Measurements from ENCODE around the gene ITGA11.
A peak's percentile ranks its signal among the peaks of the same experiment; 100 is the strongest.

ITGA11 gene

DNA sequence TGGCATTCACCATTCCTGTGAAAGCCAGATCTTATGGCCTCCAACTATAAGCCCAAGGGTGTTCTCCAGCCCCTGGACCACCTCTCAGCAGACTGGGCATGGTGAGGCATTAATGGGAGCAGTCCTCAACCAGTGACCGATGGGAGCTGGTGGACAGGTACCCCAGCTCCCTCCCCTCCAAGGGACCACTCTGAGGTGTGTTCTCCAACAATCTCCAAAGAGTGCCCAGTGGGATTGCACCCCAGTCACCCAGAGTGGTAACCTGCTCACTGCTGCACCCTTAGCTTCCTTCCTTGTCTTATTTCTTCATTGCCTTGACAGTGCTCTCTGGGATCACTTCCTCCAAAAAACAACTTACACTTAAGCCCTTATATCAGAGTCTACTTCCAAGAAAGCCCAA is 8.2 kb upstream of the ITGA11 start:
- H3K4me1 ChIP-seq, result peaks cover 0 to 19% (median 13%) of the 10 kb centered on the region in 10 experiments; a peak in 15 of 20 replicates
- H3K9ac ChIP-seq, result no peak overlapping the region
- H3K27me3 ChIP-seq, result no peaks in the 10 kb centered on the region
- peaks cover 0 to 8% (median 0%) of the 10 kb centered on the region in 11 experiments; a peak in 2 of 22 replicates for H3K9me3 ChIP-seq (replicated peaks in 1 of 11)
- H3K36me3 ChIP-seq, result no peaks in the 10 kb centered on the region
- TF ChIP-seq Cebpa-rat (IDR thresholded peaks at IDR 0.05), result no peak
- H4K20me1 ChIP-seq, result no peaks in the 10 kb centered on the region
- no peak overlapping the region for H3K27ac ChIP-seq
- no peak overlapping the region for H3K4me2 ChIP-seq
- no peak overlapping the region for H3K4me3 ChIP-seq

DNA sequence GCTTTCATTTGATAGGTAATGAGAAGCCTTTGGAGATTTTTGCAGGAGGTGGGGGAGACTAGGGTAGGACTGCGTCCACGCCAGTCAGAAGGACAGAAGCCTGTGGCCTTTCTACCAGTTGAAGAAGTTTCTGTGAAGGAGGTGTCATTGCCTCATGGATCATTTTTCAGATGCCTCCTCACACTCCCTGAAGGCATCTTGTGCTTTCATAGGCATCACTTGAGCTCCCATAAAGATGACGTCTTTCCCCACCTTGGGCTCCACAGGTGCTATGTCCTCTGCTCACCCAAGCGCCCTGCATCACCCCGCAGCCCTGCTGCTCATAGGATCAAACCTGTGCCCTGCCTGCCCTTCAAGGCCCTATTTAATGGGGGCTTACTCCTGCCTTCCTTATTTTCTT is 7.5 kb upstream of the ITGA11 start:
- H3K27ac ChIP-seq, result no peak overlapping the region
- peaks cover 0 to 8% (median 0%) of the 10 kb centered on the region in 11 experiments; a peak in 2 of 22 replicates for H3K9me3 ChIP-seq (replicated peaks in 1 of 11)
- H3K27me3 ChIP-seq, result no peaks in the 10 kb centered on the region
- H3K4me1 ChIP-seq, result peaks cover 0 to 19% (median 13%) of the 10 kb centered on the region in 10 experiments; a peak in 15 of 20 replicates
- H3K4me3 ChIP-seq, result no peak overlapping the region
- no peak for TF ChIP-seq Cebpa-rat (IDR thresholded peaks at IDR 0.05)
- H4K20me1 ChIP-seq, result no peaks in the 10 kb centered on the region
- H3K9ac ChIP-seq, result no peak overlapping the region
- H3K4me2 ChIP-seq, result no peak overlapping the region
- H3K36me3 ChIP-seq, result no peaks in the 10 kb centered on the region

DNA sequence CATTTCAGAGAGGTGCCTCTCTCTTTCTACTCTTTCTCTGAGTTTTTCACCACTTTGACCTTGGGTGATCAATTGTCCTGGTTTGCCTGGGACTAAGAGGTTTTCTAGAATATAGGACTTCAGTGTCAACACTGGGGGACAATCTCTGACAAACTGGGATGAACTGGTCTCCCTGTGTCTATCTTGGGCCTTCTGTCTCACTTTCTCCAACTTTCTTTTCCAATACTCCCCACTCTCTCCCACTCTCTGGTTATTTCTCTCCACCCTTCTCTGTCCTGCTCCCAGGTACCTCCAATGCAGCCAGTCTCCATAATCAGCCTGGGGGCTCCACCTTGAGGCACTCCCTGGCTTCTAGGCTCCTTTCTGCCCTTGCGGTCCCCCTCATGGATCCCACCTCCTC is 4.7 kb upstream of the ITGA11 start:
- Histone ChIP-seq H3K27me3 (peaks cover 14 to 25% (median 19%) of the 10 kb centered on the region in 11 experiments), H3K9me3 (replicated peaks in 1 of 11) (peaks cover 0 to 8% (median 0%) of the 10 kb centered on the region in 11 experiments; a peak in 2 of 22 replicates), H3K4me2 (peak overlapping the region in 9 of 11 experiments; percentile 20 to 67 (median 56); a peak in 17 of 22 replicates), H3K9ac (no peak overlapping the region), H3K4me1 (peaks cover 3 to 40% (median 25%) of the 10 kb centered on the region in 10 experiments), H4K20me1 (peaks cover 0 to 9% (median 0%) of the 10 kb centered on the region in 11 experiments; a peak in 3 of 22 replicates), H3K36me3 (no peaks in the 10 kb centered on the region), H3K27ac (no peak overlapping the region), H3K4me3 (no peak overlapping the region)
- no peak for TF ChIP-seq Cebpa-rat (IDR thresholded peaks at IDR 0.05)

DNA sequence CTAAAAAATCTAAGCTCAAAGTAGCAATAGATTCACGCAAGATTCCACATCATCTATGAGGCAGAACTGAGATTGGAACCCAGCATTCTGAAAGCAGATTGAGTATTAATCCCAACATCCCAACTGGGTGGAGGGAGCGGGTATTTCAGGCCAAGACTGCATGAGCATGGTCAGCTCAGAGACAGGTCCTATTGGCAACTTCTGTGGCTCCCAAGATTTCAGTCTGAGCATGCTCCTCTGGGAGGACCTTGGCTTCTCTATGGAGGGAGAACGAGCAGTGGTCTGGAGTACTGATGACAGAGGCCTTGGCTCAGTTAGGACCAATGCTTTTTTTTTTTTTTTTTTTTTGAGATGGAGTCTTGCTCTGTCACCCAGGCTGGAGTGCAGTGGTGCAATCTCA is 4.0 kb upstream of the ITGA11 start:
- TF ChIP-seq Cebpa-rat (IDR thresholded peaks at IDR 0.05), result no peak
- H3K27ac ChIP-seq, result no peak overlapping the region
- peaks cover 10 to 48% (median 32%) of the 10 kb centered on the region in 10 experiments for H3K4me1 ChIP-seq
- no peaks in the 10 kb centered on the region for H3K36me3 ChIP-seq
- peaks cover 0 to 8% (median 0%) of the 10 kb centered on the region in 11 experiments; a peak in 2 of 22 replicates for H3K9me3 ChIP-seq (replicated peaks in 1 of 11)
- H3K9ac ChIP-seq, result no peak overlapping the region
- H3K27me3 ChIP-seq, result peaks cover 21 to 32% (median 27%) of the 10 kb centered on the region in 11 experiments
- peak overlapping the region in 1 of 11 experiments; percentile 51; a peak in 2 of 22 replicates for H3K4me2 ChIP-seq
- no peak overlapping the region for H3K4me3 ChIP-seq
- H4K20me1 ChIP-seq, result peaks cover 0 to 17% (median 6%) of the 10 kb centered on the region in 11 experiments; a peak in 6 of 22 replicates

DNA sequence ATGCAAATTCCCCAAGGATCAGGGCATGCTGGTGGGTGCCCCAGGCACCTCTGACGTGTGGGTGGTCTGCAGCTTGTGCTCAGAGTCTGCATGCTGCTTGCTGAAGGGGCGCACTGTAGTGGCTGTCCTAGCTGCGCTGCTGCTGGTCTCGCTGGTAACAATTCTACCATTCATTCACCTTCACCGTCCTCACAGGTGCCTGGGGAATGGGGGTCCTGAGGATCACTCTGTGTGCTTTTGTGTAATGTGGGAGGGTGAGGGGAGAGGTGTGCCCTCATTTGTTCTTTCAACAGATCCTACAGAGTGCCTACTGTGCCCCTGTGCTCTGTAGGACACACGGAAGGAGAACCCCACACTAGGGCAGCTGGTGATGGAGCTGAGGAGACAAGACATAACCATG is 2.1 kb upstream of the ITGA11 start:
- H3K4me2 ChIP-seq, result peak overlapping the region in 5 of 11 experiments; percentile 22 to 50 (median 45); a peak in 10 of 22 replicates
- no peaks in the 10 kb centered on the region for H3K36me3 ChIP-seq
- H4K20me1 ChIP-seq, result peaks cover 0 to 24% (median 8%) of the 10 kb centered on the region in 11 experiments; a peak in 6 of 22 replicates
- no peak for TF ChIP-seq Cebpa-rat (IDR thresholded peaks at IDR 0.05)
- no peak overlapping the region for H3K27ac ChIP-seq
- no peak overlapping the region for H3K9ac ChIP-seq
- H3K4me3 ChIP-seq, result no peak overlapping the region
- peaks cover 41 to 52% (median 46%) of the 10 kb centered on the region in 11 experiments for H3K27me3 ChIP-seq
- peaks cover 12 to 54% (median 37%) of the 10 kb centered on the region in 10 experiments for H3K4me1 ChIP-seq
- peaks cover 0 to 8% (median 0%) of the 10 kb centered on the region in 11 experiments; a peak in 2 of 22 replicates for H3K9me3 ChIP-seq (replicated peaks in 1 of 11)

DNA sequence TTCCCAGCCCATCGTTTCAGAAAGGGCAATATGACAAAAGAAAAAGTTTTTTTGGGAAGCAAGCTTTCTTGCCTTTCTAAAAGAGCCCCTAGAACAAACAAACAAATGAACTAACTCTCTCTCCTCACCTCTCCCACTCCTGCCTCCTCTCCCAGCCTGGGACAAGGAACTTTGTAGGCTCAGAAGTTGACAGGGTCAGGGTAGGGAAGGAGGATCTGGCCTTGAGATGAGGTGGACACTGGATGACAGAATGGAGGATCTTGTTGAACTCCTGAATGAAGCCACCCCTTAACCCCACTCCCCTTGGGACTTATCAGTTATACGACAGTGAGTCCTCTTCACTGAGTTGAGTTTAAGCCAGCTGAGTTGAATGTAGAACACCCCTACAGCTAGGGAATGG is 1.6 kb upstream of the ITGA11 start:
- H3K4me3 ChIP-seq, result no peak overlapping the region
- H3K36me3 ChIP-seq, result no peaks in the 10 kb centered on the region
- peaks cover 12 to 54% (median 37%) of the 10 kb centered on the region in 10 experiments for H3K4me1 ChIP-seq
- no peak for TF ChIP-seq Cebpa-rat (IDR thresholded peaks at IDR 0.05)
- peak overlapping the region in 5 of 11 experiments; percentile 22 to 50 (median 45); a peak in 10 of 22 replicates for H3K4me2 ChIP-seq
- peaks cover 0 to 6% (median 0%) of the 10 kb centered on the region in 11 experiments; a peak in 2 of 22 replicates for H3K9me3 ChIP-seq (replicated peaks in 1 of 11)
- no peak overlapping the region for H3K27ac ChIP-seq
- H3K9ac ChIP-seq, result no peak overlapping the region
- H3K27me3 ChIP-seq, result peaks cover 44 to 56% (median 50%) of the 10 kb centered on the region in 11 experiments
- peaks cover 0 to 24% (median 8%) of the 10 kb centered on the region in 11 experiments; a peak in 6 of 22 replicates for H4K20me1 ChIP-seq

DNA sequence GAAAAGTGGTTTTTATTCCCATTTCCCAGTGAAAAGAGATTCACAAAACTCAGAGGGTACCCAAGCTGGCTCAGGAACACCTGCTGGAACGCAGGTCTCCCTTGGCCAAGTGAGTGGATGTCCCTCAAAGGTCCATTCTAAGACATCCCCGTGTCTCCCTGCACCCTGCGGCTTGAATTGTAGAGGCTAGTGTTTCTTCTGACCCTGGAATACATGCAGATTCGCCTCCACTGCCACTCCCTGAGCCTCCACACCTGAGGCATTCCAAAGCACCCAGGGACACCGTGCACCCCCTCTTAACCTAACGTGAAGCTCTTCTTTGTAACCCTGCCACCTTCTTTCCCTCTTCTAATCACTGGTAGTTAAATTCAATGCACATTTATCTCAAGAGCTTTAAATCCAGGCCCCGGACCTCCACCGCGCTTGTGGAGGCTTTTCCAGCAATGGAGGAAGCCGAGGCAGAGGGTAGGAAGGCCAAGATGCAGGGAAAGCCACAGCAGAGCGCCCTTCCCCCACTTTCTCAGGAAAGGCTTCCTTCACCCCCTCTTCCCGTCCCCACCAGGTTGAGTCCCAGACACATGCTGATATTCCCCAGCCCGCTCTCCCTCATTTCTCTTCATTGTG is 590 bp upstream of the ITGA11 start:
- peaks cover 12 to 49% (median 36%) of the 10 kb centered on the region in 10 experiments for H3K4me1 ChIP-seq
- TF ChIP-seq Cebpa-rat (IDR thresholded peaks at IDR 0.05), result no peak
- peaks cover 44 to 62% (median 54%) of the 10 kb centered on the region in 11 experiments for H3K27me3 ChIP-seq
- H4K20me1 ChIP-seq, result peaks cover 0 to 24% (median 8%) of the 10 kb centered on the region in 11 experiments; a peak in 6 of 22 replicates
- H3K36me3 ChIP-seq, result no peaks in the 10 kb centered on the region
- no peaks in the 10 kb centered on the region for H3K9me3 ChIP-seq (replicated peaks in 1 of 11)
- no peak overlapping the region for H3K27ac ChIP-seq
- H3K4me3 ChIP-seq, result peak overlapping the region in 8 of 10 experiments; percentile 53 to 68 (median 59); a peak in 12 of 20 replicates
- peak overlapping the region; percentile 94 to 100 (median 99) for H3K4me2 ChIP-seq
- no peak overlapping the region for H3K9ac ChIP-seq

DNA sequence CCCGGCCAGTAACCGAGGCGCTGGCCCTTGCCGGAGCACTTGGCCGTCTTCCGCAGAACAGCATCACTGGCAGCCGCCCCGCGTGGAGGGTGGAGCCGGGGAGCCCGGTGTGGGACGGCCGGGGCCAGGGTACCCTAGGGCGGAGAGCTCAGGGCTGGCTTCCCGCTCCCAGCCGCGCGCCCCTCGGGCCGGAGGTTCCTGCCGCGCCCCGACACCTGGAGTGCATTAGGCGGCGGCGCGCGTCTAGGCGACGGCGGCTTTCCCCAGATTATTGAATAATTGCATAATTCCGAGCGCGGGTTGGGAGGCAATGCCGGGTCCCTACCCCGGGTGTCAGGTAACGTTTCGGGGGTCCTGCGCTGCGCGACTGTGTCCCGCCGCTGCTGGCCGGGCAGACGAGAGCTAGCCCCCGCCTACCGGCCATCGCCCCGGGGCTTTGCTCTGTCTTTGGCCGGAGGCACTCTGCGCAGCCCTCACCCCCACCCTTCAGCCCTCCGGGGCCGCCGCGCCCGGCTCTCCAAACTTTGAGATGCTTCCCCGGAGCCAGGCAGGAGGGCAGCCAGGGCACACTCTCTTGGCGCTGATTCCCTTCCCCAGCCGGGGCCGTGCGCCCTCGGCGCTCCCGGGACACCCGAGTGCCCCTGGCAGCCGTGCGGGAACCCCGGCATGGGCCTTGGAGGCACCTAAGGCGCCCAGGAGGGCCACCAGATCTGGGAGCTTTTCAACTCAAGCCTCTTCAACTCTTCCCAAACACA is 749 bp downstream of the ITGA11 start:
- no peaks in the 10 kb centered on the region for H3K9me3 ChIP-seq (replicated peaks in 1 of 11)
- H3K4me2 ChIP-seq, result peak overlapping the region; percentile 94 to 100 (median 99)
- H4K20me1 ChIP-seq, result peaks cover 0 to 24% (median 8%) of the 10 kb centered on the region in 11 experiments; a peak in 6 of 22 replicates
- peaks cover 12 to 43% (median 30%) of the 10 kb centered on the region in 10 experiments for H3K4me1 ChIP-seq
- no peaks in the 10 kb centered on the region for H3K36me3 ChIP-seq
- TF ChIP-seq Cebpa-rat (IDR thresholded peaks at IDR 0.05), result no peak
- peaks cover 44 to 62% (median 54%) of the 10 kb centered on the region in 11 experiments for H3K27me3 ChIP-seq
- no peak overlapping the region for H3K27ac ChIP-seq
- H3K4me3 ChIP-seq, result peak overlapping the region; percentile 47 to 68 (median 58)
- peak overlapping the region in 9 of 11 experiments; percentile 28 to 67 (median 52); a peak in 13 of 22 replicates for H3K9ac ChIP-seq

All from BLaER1 treated with 17β-estradiol and CSF1 and Interleukin-3, amounts not matched to agents 10 nM and 100 nM (cell line).